ENCODE data around the gene PRICKLE1.

PRICKLE1 gene

GRCh38 chr12:42447371-42447786, 142.2 kb downstream of the PRICKLE1 start:
- no peaks in the 10 kb centered on the region for H3K9me2 ChIP-seq (replicated peaks; ENCODE audit: low read depth, low read length)
- TF ChIP-seq, protein P1, sequence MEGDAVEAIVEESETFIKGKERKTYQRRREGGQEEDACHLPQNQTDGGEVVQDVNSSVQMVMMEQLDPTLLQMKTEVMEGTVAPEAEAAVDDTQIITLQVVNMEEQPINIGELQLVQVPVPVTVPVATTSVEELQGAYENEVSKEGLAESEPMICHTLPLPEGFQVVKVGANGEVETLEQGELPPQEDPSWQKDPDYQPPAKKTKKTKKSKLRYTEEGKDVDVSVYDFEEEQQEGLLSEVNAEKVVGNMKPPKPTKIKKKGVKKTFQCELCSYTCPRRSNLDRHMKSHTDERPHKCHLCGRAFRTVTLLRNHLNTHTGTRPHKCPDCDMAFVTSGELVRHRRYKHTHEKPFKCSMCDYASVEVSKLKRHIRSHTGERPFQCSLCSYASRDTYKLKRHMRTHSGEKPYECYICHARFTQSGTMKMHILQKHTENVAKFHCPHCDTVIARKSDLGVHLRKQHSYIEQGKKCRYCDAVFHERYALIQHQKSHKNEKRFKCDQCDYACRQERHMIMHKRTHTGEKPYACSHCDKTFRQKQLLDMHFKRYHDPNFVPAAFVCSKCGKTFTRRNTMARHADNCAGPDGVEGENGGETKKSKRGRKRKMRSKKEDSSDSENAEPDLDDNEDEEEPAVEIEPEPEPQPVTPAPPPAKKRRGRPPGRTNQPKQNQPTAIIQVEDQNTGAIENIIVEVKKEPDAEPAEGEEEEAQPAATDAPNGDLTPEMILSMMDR (conservative IDR thresholded peaks at IDR 0.05; ENCODE audit: low read length), result no peak
- no peak for TF ChIP-seq EZH2phosphoT487 (IDR thresholded peaks at IDR 0.05; ENCODE audit: borderline replicate concordance)
- no peaks in the 10 kb centered on the region for H3K27me3 ChIP-seq (ENCODE audit: insufficient read depth, low read length, poor library complexity, severe bottlenecking)
- no peak overlapping the region for H2AFZ ChIP-seq (ENCODE audit: low read length)
- no peaks in the 10 kb centered on the region for H4K20me1 ChIP-seq (ENCODE audit: insufficient read depth, low read length, poor library complexity, severe bottlenecking)
- no peak overlapping the region for H3K9ac ChIP-seq (ENCODE audit: low read depth, low read length, poor library complexity, severe bottlenecking)
- no peaks in the 10 kb centered on the region for H3F3A ChIP-seq (ENCODE audit: low read depth)
- H3K4me2 ChIP-seq (ENCODE audit: low read depth, low read length, poor library complexity, severe bottlenecking), result no peak overlapping the region
- no peaks in the 10 kb centered on the region for H3K9me3 ChIP-seq (ENCODE audit: insufficient read depth, low read depth, low read length)
- H3K4me3 ChIP-seq (ENCODE audit: low read length, poor library complexity, severe bottlenecking), result no peak overlapping the region
- no peaks in the 10 kb centered on the region for H3K79me2 ChIP-seq (ENCODE audit: insufficient read depth, low read length)
- peaks cover 46% of the 10 kb centered on the region; the same call in 1 of the 2 replicates for H3K36me3 ChIP-seq (ENCODE audit: insufficient read depth, low read length)
- peaks cover 2% of the 10 kb centered on the region for H3K4me1 ChIP-seq (ENCODE audit: insufficient read depth, low read length, poor library complexity, severe bottlenecking)

DNA sequence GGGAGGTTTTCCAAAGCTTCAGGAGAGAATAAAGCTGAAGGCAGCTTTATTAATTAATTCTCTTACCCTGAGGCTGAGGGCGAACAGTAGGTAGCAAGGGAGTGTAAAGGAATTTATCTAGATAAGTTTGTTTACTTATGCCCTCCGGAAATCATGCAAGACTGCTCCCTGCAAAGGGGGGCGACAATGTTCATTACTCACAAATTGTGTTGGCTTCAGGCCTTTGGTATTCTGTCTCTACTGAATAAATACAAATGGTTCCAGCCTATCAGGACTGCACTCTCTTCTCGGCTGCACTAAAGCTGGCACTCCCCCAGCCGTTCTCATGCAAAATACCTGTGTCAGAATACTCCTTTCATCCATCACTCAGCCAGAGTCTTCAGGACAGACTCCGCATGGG, 142.8 kb downstream of the PRICKLE1 start:
- TF ChIP-seq EZH2phosphoT487 (IDR thresholded peaks at IDR 0.05; ENCODE audit: borderline replicate concordance), result no peak
- TF ChIP-seq, protein P1 (conservative IDR thresholded peaks at IDR 0.05; ENCODE audit: low read length), result no peak
- no peak overlapping the region for H3K4me3 ChIP-seq (ENCODE audit: low read length, poor library complexity, severe bottlenecking)
- H4K20me1 ChIP-seq (ENCODE audit: insufficient read depth, low read length, poor library complexity, severe bottlenecking), result no peaks in the 10 kb centered on the region
- H3K4me1 ChIP-seq (ENCODE audit: insufficient read depth, low read length, poor library complexity, severe bottlenecking), result peaks cover 2% of the 10 kb centered on the region
- no peaks in the 10 kb centered on the region for H3F3A ChIP-seq (ENCODE audit: low read depth)
- H3K4me2 ChIP-seq (ENCODE audit: low read depth, low read length, poor library complexity, severe bottlenecking), result no peak overlapping the region
- no peak overlapping the region for H3K9ac ChIP-seq (ENCODE audit: low read depth, low read length, poor library complexity, severe bottlenecking)
- peaks cover 52% of the 10 kb centered on the region; the same call in 1 of the 2 replicates for H3K36me3 ChIP-seq (ENCODE audit: insufficient read depth, low read length)
- H3K79me2 ChIP-seq (ENCODE audit: insufficient read depth, low read length), result no peaks in the 10 kb centered on the region
- H3K27me3 ChIP-seq (ENCODE audit: insufficient read depth, low read length, poor library complexity, severe bottlenecking), result no peaks in the 10 kb centered on the region
- H3K9me2 ChIP-seq (replicated peaks; ENCODE audit: low read depth, low read length), result no peaks in the 10 kb centered on the region
- H2AFZ ChIP-seq (ENCODE audit: low read length), result no peak overlapping the region
- H3K9me3 ChIP-seq (ENCODE audit: insufficient read depth, low read depth, low read length), result no peaks in the 10 kb centered on the region

GRCh38 chr12:42445891-42446290, 143.7 kb downstream of the PRICKLE1 start:
- H3K9me3 ChIP-seq (ENCODE audit: insufficient read depth, low read depth, low read length), result no peaks in the 10 kb centered on the region
- H4K20me1 ChIP-seq (ENCODE audit: insufficient read depth, low read length, poor library complexity, severe bottlenecking), result no peaks in the 10 kb centered on the region
- no peaks in the 10 kb centered on the region for H3K9me2 ChIP-seq (replicated peaks; ENCODE audit: low read depth, low read length)
- H3K36me3 ChIP-seq (ENCODE audit: insufficient read depth, low read length), result peaks cover 60% of the 10 kb centered on the region; the same call in 1 of the 2 replicates
- peaks cover 2% of the 10 kb centered on the region for H3K4me1 ChIP-seq (ENCODE audit: insufficient read depth, low read length, poor library complexity, severe bottlenecking)
- TF ChIP-seq, protein P1 (conservative IDR thresholded peaks at IDR 0.05; ENCODE audit: low read length), result no peak
- no peak for TF ChIP-seq EZH2phosphoT487 (IDR thresholded peaks at IDR 0.05; ENCODE audit: borderline replicate concordance)
- no peak overlapping the region for H2AFZ ChIP-seq (ENCODE audit: low read length)
- no peak overlapping the region for H3K4me3 ChIP-seq (ENCODE audit: low read length, poor library complexity, severe bottlenecking)
- no peaks in the 10 kb centered on the region for H3F3A ChIP-seq (ENCODE audit: low read depth)
- no peak overlapping the region for H3K9ac ChIP-seq (ENCODE audit: low read depth, low read length, poor library complexity, severe bottlenecking)
- H3K4me2 ChIP-seq (ENCODE audit: low read depth, low read length, poor library complexity, severe bottlenecking), result no peak overlapping the region
- no peaks in the 10 kb centered on the region for H3K27me3 ChIP-seq (ENCODE audit: insufficient read depth, low read length, poor library complexity, severe bottlenecking)
- H3K79me2 ChIP-seq (ENCODE audit: insufficient read depth, low read length), result no peaks in the 10 kb centered on the region

Data from Loucy (cell line).